NCI-H146 (cell line): Measurements from ENCODE around the gene NCKAP5.

Experiments used
- DNase-seq: peaks from one replicate; lab custom pipeline; 2025; lab: John Stamatoyannopoulos, UW

The NCKAP5 gene

DNA sequence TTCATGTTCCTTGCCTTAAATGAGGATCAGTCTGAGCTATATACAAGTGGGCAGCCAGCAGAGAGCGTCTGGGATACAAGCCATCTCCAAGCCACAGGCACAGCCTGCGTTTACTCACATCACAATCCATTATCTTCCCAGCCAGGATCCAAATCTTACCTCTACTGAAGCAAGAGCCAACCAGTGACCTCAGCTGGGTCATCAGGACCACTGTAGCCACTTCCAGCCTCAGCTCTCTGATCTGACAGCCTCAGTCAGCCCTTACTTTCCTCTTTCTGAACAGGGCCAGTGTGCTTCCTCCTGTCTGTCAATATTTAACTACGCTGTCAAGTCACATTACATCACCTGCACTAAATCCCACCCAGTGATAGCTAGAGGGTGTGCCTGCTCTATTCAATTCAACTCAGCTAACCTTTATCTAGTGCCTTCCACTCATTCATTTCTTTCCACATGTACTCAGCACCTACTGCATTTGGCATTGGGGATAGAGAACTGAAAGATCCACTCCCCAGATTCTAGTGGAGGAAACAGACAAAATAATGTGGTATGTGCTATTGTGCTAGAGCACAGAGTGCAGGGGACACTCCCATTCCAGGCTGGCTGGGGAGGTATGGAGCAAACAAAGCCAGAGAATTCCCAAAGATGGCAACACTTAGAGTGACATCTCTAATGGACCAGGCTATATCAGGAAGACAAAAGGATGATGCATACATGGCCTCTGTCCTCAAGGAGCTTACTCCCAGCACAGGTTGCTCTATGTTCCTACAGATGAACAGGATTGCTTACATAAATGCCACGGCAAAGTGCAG lies 146.5 kb downstream of the NCKAP5 start:
- no peak for DNase-seq

DNA sequence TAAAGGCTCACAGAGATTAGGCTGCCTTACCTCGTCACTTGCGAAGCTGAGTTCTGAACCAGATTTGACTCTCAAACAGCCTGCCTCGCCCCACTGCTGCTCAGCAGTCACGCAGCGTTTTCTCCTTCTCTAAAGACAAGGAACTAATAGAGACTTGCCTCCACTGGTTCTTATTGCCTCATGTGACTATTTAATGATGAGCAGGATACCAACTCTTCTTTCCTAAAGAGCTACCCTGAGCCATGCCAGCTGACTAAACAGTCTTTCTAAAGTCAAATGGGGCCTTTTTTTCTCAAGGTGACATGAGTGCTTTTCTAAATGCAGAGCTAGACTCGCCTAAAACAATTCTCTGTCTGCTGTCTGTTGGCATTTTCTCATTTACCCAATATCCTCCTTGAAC lies 147.5 kb downstream of the NCKAP5 start:
- no peak for DNase-seq

DNA sequence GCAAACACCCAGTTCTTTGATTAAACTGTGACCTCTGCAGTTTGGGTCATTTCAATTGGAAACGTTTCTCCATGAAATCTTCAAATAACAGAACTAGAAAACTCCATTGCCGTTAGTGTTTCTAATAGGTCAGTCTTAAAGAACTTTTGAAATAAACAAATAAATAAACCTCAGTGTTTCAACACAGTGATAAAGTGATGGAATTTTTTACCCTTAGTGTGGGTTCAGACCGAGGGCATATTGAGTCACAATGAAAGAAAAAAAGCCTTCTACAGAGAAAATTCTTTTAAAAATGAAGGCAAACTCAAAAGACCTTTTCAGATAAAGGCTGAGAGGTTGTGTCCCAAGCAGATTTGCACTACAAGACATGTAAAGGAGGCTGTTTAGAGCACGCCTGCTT lies 149.6 kb downstream of the NCKAP5 start:
- DNase-seq, result no peak

DNA sequence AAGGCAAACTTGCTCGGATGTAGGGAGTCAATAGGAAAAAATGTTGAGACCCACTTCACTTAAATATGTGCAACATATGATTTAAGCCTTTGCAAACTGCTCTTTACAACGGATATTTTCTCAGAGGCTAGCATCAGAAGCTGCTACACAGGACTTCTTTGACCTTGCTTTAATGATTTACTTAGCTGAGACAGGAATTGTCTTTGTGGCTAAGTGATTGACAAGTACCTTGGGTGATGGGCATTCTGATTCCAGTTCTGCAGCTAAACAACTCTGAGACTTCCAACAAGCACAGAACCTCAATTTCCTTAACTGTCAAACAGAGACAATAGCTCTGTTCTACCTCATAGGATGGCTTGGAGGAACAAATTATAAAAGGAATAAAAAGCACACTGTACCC lies 150.2 kb downstream of the NCKAP5 start:
- DNase-seq, result no peak

DNA sequence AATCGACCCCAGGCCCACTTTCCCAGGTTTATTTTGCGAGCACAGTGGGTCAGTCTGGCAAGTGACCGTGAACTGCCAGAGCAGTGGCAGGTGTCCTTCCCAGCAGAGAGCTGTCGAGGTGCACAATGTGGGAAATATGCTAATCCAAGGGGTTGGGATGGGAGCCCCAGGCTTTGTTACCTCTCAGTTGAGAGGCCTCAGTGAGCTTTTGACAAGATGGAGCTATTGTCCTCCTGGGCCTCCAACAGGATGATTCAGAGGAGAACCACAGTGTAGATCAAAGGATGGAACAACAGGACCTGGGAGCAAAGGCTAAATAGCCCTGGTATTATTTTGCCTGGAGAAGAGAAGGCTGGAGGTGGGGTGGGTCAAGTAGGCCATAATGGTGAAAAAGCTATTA lies 150.8 kb downstream of the NCKAP5 start:
- DNase-seq, result no peak

DNA sequence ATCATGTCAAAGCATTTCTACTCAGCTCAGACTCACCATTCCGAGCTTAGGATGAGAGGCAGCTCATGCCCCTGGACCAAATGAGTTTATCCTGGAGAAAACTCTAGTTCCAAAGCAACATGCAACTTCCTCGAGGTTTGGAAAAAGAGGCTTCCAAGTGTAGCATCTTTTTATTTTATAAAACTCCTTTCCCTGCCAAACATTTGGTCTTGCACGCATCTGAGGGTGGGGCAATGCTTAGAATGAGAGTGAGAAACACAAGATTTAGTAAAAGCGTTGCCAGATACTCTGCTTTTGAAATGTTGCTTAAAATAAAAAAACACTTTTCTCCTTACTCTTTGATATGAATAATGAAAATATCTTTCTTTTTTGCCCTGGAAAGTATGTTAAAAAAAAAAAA lies 151.5 kb downstream of the NCKAP5 start:
- no peak for DNase-seq

DNA sequence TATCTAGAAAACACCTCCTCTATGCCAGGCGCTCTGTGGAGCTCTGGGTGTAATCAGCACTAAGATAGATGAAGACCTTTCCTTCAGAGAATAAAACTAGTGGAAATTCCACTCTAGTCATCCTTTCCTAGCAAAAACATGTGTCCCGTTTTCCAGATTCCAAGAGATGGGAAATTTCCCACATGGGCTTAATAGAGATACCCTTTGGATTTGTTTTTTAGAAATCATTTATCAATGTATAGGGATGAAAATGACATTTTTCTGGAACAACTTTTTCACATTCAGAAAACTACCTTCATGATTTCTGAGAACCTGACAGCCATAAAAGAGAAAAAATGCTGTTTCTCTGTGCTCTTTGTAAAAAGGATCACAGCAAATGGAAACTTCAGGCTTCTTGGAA lies 152.1 kb downstream of the NCKAP5 start:
- no peak for DNase-seq

DNA sequence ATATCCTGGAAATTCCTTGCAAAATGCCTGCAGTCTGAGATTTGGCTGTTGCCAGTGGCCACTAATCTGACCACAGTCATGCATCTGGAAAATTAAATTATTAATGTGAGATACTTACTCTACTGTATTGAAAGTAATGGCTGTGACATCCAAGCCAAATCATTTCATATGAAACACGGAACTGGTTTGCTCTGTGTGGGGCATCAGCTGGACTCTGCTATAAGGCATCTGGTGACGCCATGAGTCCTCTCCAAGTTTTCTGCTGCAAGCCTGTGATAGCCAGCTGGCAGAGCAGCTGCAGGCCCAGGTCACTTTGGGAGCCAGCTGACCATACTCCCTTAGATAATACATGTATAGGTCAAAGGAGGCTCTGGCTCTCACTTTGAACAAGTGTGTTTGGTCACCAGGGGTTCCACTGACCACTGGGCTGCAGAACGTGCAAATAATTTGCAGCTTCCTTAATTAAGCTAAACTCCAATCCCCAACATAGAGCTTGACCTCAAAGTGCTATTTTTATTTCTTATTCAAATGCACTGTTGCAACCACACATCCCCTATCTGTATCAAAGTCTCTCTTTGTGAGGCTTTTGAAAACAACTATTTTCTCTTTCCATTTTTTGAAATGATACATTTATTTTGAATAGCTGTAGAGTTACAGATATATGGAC lies 152.9 kb downstream of the NCKAP5 start:
- DNase-seq, result no peak

DNA sequence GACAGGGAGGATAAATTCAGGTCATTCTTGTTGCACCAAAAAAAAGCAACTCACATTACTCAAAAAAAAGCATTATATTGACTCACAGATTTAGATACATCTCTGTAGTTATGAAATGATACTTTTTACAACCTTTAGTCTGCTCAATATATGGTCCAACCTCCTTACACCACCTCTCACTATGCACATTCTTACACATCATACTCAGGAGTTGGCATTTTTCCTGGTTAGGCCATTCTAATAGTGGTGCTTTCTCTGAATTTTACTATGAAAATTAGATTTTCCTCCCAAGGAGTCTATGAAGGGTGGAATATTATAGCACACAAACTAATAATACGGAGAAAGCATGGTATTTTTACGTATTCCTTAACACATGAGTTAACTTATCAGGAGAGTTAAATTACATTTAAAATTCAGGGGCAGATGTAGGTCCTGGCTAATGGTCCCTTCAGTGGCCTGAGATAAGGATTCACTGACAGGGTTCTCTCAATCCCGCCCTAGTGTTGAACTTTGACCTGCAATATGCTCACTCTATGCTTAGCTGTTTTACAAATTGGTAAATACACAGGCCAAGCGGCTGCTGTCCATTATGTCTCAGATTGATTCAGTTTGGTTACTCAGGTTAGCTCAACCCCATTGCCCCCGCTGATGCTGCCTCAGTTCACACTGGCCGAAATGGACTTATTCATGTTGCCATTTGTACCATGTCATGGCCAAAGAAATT lies 153.6 kb downstream of the NCKAP5 start:
- DNase-seq, result no peak

DNA sequence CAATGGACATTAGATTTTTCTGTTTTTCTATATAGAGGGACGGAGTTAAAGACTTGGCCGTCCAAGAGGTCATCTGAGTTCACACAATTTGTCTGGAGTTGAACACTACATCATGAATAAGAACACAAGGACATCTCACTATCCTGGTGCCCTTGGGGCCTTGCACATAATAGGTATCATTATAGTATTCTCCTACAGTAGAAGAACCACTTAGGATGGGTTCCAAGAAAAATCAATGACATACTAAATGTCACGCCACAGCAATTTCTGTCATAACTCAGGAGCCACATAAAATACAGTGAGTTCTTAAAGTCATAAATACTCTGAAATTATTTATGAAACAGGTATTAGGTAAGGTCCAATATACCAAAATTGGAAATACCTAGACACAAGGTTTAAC lies 154.4 kb downstream of the NCKAP5 start:
- no peak for DNase-seq

DNA sequence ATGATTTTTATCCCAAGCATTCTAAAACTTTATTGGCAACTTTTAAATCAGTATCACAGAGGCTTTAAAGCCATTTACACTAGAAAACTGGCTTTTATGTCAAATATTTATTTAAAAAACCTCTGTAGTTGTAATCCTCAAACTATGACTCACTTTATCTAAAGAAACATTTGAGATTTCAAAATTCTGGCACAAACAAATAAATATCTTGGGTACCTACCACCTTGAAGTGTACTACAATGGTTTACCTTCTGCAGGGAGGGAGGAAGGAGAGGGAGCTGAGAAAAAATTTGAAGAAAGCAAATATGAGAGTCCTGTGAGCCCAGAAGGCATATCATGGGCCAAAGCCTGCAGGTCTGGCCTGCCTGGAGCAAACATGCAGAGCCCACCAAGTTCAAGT lies 155.6 kb downstream of the NCKAP5 start:
- DNase-seq, result no peak

DNA sequence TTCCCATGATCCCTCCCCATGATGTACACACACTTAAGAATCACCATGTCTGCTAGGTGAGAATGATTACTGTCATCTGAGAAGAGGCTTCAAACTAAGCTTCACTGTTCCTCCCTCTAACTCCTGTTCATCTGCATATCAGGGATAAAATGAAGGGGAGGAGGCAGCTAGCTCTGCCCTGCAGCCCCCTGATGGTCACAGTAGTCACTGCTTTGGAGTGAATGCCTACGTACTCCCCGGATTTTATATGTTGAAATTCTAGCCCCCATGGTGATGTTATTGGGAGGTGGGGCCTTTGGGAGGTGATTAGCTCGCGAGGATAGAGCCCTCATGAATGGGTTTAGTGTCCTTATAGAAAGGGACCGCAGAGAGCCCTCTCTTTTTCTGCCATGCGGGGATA lies 156.4 kb downstream of the NCKAP5 start:
- DNase-seq, result no peak

DNA sequence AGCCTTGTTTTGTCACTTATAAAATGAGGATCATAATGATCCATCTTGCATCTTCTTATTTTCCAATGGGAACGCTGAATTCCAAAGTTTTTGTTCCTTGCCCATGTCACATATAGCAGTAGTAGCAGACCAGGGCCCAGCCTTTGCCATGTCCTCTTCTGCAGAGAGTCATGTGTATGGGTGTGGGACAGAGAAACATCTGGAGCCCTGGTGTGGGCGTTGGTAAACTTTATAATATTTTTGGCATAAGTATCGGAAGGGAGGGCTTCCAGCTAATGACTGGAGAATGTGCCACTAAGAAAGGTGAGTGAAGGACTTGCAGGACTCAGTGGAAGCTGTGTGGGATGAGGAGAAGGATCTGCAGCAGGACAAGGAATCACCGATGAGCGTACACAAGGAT lies 157.2 kb downstream of the NCKAP5 start:
- no peak for DNase-seq

DNA sequence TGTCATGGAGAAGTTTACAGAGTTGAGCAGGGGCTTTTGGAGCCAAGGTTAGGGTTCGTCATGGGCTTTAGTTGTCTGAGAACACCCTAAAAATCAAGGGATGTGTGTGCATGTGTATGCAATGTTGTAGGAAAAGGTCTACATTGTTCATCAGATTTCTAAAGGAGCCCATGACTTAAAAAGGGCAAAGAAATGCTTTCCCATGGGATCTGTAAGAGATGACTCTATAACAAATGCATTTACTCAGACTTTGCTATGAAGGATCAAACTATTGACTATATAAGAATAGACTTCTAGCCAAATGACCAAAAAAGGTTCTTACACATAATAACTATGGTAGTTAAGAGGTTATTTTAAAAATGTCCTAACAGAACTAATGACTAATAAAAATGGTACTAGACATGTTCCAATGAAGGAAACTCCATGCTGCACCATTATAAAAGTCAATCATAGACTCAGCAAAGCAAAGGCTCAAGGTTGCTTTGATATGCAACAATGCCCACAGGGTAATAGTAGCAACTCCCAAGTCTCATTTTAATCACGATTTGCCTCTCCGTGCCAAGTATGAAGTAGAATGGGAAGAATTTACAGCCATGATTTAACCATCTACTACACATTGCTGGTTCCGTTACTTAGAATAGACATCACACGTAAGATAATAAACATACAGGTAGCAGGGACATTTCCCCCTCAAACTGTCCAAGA lies 158.5 kb downstream of the NCKAP5 start:
- no peak for DNase-seq

DNA sequence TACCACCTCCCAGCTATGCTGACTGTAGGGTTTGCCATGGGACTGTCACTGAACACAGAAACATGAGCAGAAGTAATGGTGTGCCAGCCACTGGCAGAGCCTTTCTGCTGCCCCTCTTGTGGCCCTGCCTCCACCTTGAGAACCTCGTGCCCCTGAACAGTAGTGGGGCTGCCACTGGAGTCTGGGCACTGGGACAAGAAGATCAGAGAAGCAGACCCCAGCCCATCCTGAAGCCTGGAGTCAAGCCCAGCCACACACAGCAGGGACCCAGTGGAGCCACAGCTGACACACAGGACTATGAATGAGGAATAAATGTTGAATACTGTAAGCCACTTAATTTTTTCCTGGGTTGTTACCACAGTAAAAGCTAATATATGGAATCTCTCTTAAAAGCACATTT lies 159.6 kb downstream of the NCKAP5 start:
- no peak for DNase-seq

DNA sequence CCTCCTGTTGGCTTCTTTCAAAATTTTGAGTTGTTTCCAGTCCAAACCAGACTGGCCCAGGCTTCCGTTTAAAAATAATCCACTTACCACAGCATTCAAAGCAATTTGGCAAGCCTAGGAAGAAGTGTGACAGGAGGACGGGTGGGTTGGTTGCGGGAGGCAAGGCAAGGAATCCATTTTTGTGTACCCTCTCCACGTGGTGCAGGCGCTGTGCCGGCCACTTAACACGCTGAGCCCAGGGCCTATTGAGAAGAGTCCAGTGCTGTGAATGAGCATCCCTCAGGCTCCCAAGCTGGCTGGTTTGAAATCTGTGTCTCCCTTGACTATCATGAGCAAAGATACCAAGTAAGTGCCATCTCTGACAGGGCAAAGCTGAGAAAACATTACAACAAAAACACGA lies 160.9 kb downstream of the NCKAP5 start:
- DNase-seq, result no peak

DNA sequence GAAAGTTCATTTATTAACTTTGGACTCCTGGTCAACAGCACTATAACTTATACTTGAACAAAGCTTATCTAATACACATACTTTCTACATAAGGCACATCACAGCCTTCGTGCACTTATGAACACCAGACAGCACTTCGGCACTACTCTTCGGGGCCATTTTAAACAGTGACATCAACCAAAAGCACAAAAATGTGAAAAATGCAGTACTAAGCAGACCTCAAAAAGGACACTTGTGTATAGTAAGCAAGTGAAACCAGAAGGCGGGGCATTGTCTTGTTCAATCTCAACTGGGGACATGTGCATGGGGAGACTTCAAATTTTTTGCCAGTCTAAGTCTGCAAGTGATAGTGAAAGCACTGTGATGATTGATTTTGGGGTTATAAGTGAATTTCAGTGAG lies 163.0 kb downstream of the NCKAP5 start:
- no peak for DNase-seq

DNA sequence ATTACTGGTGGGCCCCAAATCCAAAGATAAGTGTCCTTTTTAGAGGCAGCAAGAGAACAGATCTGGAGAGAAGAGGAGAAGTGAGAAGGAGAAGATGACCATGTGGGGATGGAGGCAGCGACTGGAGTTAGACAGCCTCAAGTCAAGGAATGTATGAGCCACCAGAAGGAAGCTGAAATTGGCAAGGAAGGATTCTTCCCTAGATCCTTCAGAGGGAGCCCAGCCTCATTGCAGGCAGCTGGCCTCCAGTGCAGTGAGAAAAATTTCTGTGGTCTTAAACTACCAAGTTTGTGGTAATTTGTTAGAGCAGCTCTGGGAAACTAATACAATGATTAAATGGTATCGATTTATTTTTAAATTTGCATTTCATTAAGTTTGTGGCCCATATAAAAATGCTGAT lies 167.9 kb downstream of the NCKAP5 start:
- no peak for DNase-seq

DNA sequence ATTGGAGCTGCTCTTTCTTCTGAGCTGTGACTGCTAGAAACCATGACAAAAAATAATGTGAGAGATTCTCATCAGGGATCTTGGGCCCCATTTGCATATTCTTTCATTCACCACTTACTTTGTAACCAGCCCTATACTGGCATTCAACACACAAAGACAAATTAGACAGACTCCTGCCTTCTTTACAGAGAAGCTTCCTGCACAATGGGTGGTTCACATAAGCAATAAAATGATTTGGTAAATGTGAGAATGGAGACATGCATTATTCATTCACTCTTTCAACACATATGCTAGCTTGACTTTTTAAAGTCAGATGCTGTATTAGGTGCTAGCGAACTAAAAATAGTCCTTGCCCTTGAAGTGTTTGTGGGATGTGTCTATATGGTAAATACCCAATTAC lies 174.4 kb downstream of the NCKAP5 start:
- no peak for DNase-seq

DNA sequence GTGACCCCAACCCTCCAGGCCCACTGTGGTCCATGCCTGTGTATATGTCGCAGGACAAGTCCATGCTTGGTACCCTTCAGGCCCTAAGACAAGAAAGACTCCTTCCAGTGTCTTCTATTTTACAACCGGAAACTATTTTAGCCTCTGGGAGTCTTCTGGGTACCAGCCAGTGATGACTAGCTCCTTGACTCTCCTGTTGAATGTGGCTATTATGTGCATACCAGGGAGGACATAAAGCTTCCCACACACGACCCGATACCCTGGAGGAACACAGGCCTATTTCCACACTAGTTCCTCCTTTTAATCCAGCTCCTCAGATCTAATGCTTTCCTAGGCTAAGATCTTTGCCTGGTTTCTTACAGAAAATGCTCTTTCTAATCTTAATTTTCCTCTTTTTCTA lies 178.1 kb downstream of the NCKAP5 start:
- no peak for DNase-seq

DNA sequence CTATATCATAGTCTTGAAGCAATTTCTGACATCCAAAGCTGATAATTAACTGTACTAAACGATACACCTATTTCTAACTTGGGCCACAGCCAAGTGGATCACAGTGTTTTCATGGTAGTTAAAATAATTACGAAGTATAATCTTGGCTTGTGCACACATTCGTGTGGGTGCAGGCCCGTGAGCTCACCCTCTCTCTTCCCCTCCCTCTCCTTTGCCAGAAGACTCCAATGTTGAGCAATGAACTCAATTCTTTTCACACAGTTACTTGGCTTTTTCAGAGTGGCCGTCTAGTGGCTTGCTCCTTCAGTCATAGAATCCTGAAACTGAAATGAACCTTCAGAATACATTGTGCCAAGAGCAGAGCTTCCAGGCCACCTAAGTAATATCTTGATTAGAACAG lies 178.7 kb downstream of the NCKAP5 start:
- no peak for DNase-seq

DNA sequence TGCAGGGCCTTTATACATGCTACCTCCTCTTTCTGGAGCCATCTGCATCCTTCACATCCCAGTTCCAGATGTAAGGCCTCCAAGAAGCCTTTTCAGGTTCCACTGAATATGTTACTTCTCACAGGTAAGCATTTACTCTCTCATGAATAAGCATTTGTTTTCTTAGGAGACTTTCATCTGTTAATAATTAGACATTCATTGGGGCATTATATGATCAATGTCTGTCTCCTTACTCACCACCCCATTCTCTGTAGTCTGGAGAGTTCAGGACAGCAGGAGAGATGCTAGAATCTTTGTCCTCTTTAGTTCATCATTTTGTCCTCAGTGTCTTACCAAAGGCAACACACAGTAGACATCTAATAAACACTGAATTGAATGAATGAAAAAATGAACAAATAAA lies 185.7 kb downstream of the NCKAP5 start:
- no peak for DNase-seq

DNA sequence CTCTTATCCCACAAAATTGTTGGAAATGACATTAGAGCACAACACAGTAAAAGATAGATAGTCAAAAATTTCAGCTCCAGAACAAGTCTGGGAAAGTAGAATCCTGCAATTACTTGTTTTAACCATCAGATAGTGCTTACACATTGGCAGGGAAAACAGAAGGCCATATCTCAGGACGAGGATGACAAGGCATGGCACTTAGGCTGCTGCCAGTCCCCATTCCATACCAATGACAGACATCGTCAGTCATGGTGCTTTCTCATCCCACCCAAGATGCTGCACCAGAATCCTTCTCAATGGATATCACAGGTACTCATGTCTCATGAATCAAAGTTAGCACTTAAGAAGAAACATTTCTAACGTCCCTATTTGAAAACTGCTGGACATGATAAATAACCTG lies 187.3 kb downstream of the NCKAP5 start:
- no peak for DNase-seq
